NCI-H1436 treated with DMSO at 0.1 percent for 48 hours (cell line): Measurements from ENCODE around the gene PCED1B.

Experiments used
- DNase-seq: peaks from one replicate; lab custom pipeline; 2025; lab: John Stamatoyannopoulos, UW

PCED1B gene

DNA sequence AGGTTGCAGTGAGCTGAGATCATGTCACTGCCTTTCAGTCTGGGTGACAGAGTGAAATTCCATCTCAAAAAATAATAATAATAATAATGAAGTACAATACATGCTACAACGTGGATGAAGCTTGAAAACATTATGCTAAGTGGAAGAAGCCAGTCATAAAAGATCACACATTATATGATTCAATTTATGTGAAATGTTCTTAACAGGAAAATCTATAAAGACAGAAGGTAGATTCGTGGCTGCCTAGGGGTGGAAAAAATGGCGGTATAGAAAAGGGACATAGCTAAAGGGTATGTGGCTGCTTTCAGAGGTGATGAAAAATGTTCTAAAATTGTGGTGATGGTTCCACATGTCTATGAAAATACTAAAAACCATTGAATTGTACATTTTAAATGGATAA lies 41.3 kb downstream of the PCED1B start:
- DNase-seq = no peak

DNA sequence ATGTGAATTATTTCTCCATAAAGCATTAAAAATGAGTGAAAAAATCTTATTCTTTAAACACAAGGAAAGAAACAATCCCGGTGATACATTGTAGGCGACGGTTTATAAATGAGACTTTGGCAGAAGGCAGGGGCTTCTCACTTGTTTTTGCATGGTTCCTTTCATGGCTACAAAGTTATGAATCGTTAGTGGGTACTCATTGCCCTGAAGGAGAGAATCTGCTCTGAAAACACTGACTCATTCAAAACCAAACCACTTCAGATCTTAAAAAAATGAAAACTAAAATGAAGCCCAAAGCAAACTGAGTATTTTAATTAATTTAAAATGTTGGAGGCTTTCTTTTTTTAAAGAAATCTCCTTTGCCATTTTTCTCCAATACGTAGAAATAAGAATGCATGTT lies 41.7 kb downstream of the PCED1B start:
- DNase-seq = no peak

DNA sequence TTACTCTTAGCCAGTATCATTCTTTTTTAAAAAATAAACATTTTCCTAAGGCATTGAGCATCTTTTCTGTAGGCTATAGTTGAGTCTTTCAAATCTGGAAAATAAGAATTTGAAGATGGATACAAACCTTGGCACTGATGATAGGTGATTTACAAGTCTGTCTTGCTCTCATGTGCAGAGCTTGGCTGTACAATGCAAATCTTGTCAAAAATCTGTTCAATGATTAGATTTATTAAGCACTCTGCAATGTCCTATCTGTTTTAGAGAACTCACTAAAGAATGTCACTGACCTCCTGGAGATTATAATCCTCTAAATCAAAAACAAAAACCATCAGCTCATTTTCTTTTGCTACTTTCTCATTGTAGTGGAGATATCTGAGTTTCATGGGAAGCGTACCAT lies 43.2 kb downstream of the PCED1B start:
- no peak for DNase-seq

DNA sequence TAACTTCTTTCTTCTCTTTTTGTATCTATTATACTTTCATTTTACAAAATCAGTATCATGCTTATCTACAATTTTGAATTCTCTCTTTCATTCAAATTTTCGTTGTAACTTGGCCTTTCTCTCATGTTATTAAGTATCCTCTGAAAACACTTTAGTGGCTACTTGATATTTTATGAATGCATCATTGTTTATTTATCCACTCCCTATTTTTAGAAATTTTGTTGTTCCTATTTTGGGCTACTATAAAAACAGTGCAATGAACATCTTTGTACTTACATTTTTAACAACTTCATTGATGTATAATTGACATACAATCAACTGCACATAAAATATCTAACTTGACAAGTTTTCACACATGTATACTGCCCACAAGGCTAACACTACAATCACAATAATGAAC lies 44.3 kb downstream of the PCED1B start:
- DNase-seq = no peak

DNA sequence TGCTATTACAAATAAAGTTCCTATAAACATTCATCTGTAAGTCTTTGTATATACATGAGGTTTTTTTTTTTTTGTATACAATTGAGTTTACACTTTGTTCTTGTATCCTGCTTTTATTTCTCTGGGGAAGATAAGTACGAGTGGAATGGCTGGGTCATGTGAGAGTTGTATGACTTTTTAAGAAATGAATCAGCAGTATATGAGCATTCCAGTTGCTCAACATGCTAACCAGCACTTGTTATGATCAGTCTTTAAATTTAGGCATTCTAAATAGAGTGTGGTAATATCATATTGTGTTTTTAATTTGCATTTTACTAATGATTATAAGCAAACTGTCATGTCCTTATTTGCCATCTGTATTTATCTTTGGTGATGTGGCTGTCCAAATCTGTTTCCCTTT lies 45.0 kb downstream of the PCED1B start:
- DNase-seq = no peak

DNA sequence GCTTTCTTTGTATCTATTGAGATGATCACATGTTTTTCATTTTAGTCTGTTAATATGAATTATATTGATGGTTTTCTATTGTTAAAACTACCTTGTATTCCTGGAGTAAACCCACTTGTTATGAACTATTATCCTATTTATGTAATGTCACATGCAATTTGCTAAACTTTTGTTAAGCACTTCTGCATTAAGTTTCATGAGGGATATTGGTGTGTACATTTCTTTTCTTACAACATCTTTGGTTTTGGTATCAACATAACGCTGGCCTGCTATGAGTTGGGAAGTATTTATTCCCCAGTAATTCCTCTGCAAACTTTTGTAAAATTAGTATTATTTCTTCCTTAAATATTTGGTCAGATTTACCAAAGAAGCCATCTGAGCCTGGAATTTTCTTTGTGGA lies 46.8 kb downstream of the PCED1B start:
- DNase-seq = no peak

DNA sequence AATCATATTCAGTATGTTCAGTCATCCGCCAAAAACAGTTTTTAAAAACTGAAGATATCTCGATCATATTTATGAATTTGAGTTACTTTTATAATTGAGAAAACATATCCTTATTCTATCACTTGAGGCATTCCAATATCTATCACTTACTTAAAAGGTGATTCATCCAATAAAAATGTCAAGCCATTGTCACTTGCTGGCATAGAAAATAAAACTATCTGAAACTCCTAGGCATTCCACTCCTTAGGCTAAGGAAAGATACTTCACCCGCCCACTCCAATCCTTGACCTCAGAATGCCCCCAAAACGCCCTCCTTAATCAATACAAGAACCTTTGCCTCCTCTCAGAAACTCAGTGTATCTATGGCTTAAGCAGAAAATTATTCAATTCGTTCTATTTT lies 51.6 kb downstream of the PCED1B start:
- DNase-seq = no peak

DNA sequence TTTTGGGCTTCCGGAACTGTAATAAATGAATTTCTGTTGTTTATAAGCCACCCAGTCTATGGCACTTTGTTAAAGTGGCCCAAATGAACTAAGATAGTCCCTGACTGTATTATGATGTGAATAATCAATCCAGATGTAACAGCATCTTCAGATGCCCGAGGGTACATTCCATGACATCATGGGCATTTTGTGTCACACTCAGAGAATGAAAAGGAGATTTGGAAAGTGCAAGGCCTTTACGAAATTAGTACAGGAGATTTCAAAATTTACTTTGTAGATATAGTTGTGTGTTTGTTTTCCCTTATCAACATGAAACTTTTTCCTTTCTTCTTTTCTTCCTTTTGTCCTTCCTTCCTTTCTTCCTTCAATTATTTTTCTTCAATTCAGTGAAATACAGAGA lies 54.6 kb downstream of the PCED1B start:
- DNase-seq = no peak

DNA sequence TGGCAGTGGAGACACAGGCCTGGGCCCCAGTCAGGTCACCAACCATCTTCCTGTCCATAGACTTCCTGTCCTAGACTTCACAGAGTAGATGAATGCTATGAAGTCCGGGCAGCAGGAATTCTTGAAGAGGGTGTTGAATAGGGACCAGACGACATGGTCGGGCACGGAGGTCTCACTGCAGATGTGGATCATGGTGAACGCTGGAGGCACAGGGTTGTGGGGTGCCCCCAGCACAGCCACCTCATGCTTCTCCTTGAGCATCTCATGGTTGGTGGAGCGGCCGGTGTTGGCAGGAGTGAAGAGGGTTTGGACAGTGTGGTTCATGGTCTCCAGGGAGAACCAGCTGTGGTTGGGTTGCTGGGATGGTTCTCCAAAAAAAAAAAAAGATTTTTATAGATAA lies 56.2 kb downstream of the PCED1B start:
- no peak for DNase-seq

DNA sequence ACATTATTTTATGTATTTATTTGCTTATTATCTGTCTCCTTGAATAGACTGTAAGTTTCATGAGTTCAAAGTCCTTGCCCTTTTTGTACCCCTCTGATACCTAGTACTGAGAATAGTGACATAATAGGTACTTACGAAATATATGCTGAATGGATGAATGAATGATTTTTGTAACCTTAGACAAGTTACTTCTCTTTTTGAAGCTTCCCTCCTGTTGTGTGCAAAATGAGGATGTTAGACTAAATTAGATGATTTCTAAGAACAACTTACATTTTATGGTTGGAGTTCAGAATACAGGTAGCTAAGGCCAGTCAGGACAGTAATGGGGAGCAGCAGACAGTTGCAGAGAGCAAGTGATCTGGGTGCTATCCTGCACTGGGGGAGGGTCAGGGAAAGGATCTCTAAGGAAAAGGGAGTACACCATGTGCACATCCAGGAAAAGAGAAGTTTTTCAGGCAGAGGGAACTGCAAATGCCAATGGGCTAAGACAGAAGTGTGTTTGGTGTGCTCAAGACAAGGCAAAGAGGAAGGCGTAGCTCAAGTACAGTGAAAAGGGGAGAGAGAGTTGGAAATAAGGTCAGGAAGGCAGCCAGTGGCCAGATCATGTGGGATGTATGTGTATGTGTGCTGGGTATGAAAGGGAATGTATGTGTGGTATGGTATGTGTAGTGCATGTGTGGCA lies 59.7 kb downstream of the PCED1B start:
- DNase-seq = no peak

DNA sequence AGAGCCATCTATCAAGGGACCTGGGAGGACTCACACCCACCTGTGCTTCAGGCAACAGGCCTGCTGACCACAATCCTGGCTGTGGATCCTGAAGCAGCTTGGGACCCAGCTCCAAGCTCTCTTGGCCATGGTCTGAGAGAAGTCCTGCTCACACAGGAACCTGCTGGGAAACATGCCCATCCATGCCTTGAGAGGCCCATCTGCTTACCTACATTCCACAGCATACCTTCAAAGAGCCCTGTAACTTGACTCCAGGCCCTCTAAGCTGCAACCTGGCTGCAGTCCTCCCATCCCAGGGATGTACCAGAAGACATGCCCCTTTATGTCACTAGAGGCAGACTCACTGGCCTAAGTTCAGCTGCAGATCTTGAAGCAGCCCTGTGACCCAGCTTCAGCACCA lies 62.0 kb downstream of the PCED1B start:
- no peak for DNase-seq

DNA sequence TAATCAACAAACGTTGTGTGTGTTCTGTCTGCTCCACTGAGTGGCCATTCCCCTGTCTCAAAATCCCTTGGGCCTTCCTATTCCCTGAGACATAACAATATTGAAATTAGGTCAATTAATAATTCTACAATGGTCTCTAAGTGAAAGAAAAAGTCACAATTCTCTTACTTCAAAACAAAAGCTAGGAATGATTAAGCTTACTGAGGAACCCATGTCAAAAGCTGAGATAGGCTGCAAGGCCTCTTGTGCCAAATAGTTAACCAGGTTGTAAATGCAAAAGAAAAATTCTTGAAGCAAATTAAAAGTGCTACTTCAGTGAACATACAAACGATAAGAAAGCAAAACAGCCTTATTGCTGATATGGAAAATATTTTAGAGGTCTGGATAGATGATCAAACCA lies 65.3 kb downstream of the PCED1B start:
- no peak for DNase-seq

DNA sequence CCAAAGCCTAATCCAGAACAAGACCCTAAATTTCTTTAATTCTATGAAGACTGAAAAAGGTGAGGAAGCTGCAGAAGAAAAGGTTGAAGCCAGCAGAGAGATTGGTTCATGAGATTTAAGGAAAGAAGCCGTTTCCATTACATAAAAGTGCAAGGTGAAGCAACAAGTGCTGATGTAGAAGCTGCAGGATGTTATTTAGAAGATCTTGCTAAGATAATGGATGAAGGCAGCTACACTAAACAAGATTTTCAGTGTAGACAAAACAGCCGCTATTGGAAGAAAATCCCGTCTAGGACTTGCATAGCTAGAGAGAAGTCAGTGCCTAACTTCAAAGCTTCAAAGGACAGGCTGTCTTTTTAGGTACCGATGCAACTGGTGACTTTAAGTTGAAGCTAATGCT lies 65.8 kb downstream of the PCED1B start:
- no peak for DNase-seq

DNA sequence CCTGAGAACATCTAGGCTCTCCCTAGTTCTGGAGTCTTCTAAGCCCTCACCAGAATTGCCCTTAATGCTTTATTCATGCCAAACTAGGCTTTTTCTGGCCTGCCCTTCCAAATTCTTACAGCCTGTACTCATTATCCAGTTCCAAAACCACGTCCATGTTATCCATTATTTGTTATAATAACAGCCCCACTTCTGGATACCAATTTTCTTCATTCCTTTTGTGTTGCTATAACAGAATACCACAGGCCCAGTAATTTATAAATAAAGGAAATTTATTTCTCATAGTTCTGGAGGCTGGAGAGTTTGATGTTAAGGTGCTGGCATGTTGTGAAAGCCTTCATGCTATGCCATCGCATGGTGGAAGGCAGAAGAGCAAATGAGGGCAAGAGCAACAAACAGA lies 68.3 kb downstream of the PCED1B start:
- no peak for DNase-seq

DNA sequence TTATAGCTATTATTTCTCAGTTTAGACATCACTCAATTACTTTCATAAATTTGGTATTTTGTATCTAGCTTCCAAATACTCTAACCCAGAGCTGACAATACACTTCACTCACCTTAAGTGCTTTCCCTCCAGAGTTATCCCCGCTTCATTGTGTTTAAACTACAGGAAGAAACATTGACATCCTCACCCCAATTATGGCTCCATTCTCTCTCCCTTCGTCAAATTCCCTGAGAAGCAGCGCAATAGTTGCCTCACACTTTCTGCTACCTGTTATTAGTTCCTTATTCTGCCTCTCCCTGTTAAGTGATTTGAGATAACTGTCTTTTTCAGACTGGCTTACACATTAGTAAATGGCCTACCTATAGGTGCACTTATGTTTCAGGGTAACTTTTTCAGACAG lies 69.7 kb downstream of the PCED1B start:
- DNase-seq = no peak

DNA sequence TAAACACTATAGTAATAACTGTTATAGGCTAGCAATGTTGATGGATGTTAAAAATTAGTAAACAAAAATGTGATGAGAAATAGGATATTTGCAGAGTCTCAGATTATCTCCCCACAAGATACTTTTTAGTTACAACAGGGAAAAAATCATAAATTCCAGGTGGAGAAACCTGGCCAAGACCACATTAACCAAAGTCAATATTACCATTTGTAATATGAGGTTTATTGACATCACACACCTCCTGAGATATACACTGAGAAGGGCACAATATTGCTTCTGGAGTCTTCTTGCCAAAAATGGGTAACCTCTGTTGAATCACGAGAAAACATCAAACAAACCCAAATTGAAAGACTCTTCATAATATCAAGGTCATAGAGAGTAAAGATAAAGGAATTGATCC lies 72.7 kb downstream of the PCED1B start:
- DNase-seq = no peak

DNA sequence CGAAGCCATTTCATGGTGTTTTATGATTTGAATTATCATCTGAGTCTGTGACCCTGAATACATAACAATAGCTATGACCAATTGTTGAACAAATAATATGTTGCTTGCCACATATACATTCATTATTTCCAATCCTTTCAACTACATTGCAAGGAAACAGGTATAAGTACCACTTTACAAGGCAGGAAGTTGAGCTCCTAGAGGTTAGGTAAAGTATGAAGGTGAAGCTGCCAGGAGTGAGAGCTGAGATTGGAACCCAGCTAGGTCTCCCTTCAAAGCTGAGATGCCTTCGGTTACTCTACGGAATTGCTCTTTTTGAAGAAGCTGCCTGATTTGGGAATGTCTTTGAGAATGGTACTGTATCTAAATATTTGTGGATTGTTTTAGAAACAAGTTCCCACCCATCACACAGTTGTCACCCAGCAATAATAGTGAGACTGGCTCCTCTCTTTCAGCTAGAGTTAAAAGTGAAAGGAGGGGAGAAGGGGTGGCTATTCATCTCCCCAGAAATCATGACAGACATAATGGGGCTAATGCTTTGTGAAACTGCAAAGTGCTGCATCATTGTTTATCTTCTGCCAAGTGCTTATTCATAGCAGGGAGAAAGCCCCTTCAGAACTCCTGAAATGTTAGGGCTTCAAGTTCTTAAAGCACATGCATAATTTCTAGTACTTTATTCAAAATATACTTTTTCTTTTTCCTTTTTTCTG lies 76.2 kb downstream of the PCED1B start:
- peak; percentile 21 for DNase-seq

DNA sequence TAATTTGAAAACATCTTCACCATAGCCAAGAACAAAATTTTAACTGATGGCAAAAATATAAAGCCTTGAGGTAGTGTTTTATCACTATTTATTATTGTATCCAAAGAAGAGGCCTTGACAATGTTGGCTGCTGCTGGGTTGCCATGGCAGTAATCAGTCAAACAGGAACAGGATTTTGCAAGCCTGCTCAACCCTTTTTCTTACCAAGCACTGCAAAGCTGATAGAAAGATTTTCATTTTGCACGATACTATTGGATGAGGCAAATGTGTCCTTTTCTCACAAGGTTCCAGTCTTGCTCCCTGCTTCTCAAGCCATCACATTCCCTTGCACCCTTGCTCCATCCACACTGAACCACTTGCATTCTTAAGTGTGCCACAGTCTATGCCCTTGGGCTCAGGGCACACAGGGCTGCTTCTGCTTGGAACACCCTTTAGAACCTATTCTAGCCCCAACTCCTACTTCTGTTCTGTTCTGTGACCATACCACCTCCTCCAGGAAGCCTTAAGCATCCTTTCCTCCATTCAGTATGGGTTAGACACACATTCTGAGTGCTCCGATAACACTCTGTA lies 76.8 kb downstream of the PCED1B start:
- DNase-seq = no peak

DNA sequence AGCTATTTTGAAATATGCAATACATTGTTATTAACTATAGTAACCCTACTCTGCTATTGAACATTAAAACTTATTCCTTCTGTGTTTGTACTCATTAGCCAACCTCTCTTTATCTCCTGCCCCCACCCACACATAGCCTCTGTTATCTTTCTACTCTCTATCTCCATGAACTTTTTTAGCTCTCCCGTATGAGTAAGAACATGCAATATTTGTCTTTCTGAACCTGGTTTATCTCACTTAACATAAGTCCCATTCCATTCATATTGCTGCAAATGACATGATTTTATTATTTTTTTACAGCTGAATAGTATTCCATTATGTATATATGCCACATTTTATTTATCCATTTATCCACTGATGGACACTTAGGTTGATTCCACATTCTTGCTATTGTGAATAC lies 79.4 kb downstream of the PCED1B start:
- DNase-seq = no peak

DNA sequence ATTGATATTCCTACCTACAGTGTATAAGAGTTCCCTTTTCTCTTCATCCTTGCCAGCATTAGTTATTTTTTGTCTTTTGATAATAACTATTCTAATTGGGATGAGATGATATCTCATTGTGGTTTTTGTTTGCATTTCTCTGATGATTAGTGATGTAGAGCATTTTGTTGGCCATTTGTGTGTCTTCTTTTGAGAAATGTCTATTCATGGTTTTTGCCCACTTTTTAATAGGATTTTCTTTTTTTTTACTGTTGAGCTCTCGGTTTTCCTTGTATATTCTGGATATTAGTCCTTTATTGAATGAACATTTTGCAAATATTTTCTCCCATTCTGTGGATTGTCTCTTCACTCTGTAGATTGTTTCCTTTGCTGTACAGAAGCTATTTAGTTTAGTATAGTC lies 79.9 kb downstream of the PCED1B start:
- DNase-seq = no peak

DNA sequence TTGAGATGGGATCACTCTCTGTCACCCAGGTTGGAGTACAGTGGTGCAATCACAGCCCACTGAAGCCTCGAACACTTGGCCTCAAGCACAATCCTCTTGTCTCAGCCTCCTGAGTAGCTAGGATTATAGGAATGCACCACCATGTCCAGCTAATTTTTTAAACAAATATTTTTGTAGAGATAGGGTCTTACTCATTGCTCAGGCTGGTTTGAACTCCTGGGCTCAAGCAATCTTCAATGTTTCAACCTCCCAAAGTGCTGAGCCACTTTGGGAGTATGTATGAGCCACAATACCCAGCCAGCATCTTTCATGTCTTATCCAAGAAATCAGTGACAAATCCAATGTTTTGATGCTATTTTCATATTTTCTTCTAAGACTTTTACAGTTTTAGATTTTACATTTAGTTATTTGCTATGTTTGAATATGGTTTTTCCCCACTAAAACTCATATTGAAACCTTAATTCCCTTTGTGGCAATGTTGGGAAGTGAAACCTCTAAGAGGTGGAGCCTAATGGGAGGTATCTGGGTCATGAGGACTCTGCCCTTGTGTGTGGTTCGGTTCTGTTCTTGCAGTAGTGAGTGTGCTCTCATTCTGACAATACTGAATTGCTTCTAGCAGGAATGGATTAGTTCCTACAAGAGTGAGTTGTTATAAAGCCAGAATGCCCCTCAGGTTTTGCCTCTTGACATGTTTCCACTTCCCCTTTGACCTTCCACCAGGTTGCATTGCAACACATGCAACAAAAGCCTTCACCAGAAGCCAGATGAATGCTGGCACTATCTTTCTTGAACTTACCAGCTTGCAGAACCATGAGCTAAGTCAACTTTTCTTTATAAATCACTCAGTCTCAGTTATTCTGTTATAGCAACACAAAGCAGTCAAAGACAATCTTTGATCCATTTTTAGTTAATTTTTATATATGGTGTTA lies 81.2 kb downstream of the PCED1B start:
- no peak for DNase-seq

DNA sequence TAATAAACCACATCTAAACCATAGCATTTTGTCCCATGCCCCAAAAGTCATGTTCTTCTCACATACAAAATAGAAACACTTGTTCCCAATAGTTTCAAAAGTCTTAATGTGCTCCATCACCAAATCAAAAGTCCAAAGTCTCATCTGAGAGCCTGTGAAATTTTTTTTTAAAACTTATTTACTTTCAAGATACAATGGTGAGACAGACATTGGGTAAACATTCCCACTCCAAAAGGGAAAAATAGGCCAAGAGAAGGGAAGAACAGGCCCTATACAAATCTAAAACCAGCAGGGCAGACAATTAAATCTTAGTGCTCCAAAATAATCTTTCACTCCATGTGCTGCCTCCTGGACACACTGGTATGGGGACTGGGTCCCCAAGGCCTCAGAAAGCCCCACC lies 84.7 kb downstream of the PCED1B start:
- no peak for DNase-seq
